Regular cardiac myocyte (primary cell): Measurements from ENCODE around the gene OGDHL. TPM values are rescaled to one million over a fixed set of nuclear protein-coding genes. Genes with fewer than 3 reads are reported as not detected.

Source experiments
- total RNA-seq: library from RNA; depleted of rRNA; stranded (reverse); fragments of >200 nt; gene quantifications from 2 replicates; pipeline ENCODE4 v1.2.3, GENCODE V29; 2014

The OGDHL gene
- 0.28 and 0.38 TPM in 2 replicates for total RNA-seq

DNA sequence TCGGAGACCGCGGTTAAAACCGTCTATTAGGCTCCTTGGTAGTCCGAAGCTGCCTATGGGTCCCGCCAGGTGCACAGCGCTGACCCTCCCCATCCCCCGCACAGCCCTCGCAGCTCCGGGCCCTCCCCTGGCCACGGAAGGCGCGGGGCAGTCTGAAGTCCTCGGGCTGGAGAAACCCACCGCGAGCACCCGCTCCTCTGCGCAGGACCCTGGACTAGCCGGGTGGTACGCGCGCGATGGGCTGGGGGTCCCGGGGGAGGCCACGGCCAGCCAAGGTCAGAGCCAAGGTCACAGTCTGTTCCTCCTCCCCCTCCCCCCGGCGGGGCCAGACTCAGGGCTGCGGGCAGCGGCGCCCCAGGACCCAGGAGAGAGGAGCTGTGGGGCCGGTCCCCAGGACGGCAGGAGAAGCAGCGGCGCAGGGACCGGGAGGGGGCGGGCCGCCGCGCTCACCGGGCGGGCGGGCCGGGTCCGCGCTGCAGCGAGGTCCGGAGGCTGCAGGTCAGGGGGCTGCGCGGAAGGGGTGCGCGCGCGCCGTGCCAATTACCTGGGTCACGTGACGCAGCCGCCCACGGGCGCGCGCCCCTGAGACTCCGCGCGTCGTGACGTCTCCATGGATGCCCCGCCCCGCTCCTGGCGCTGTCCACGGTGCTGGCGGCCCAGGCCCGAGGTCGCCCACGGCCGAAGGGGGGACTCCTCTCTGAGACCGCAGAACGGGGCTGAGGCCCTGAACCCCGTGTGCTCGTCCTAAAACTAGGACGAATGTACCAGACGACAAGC, at the start of gene OGDHL:
OGDHL (minus strand) TSS at position 535 of the 777 bp plus-strand sequence. CDS start 3,731 bp downstream, outside the sequence.

Other genes starting within 250 kb of the OGDHL start
- 62.7 and 78.9 TPM in 2 replicates for gene ERCC6, start 223.2 kb downstream of the OGDHL start, total RNA-seq
- under 0.01 TPM in 1 of 2 replicates, not detected in the other for gene SLC18A3, start 152.0 kb downstream of the OGDHL start, total RNA-seq
- not detected in 2 replicates for gene CHAT, start 148.3 kb downstream of the OGDHL start, total RNA-seq
- gene C10orf53, start 82.7 kb downstream of the OGDHL start, total RNA-seq: not detected in 2 replicates
- 33.5 and 38.9 TPM in 2 replicates for gene PARG, start 179.7 kb upstream of the OGDHL start, total RNA-seq
- 17.2 and 17.3 TPM in 2 replicates for gene TIMM23B, start 179.7 kb upstream of the OGDHL start, total RNA-seq
- gene AGAP6, start 226.1 kb upstream of the OGDHL start, total RNA-seq: 1.7 and 2.5 TPM in 2 replicates